Retinal pigment epithelial cell (primary cell): ENCODE data around the gene PTPRN2.

Source experiments
- DNase-seq: peaks from one replicate; pipeline ENCODE4 v3.0.0-alpha.2; 2010; ENCODE audit warnings: low read depth
- H3K4me3 ChIP-seq: 2 replicates; pipeline ENCODE4 v1.5.1; 2011; ENCODE audit warnings: mild to moderate bottlenecking, low read length, control low read depth, moderate library complexity
- TF ChIP-seq, protein P1 (sequence below): conservative IDR thresholded peaks from 2 replicates; pipeline ENCODE4 v1.5.1; 2011; ENCODE audit warnings: low read depth, low read length, control low read depth, inconsistent platforms

Gene PTPRN2

GRCh38 chr7:158396982-158397862 lies 190.4 kb downstream of the PTPRN2 start:
- no peak for DNase-seq
- TF ChIP-seq, protein P1, sequence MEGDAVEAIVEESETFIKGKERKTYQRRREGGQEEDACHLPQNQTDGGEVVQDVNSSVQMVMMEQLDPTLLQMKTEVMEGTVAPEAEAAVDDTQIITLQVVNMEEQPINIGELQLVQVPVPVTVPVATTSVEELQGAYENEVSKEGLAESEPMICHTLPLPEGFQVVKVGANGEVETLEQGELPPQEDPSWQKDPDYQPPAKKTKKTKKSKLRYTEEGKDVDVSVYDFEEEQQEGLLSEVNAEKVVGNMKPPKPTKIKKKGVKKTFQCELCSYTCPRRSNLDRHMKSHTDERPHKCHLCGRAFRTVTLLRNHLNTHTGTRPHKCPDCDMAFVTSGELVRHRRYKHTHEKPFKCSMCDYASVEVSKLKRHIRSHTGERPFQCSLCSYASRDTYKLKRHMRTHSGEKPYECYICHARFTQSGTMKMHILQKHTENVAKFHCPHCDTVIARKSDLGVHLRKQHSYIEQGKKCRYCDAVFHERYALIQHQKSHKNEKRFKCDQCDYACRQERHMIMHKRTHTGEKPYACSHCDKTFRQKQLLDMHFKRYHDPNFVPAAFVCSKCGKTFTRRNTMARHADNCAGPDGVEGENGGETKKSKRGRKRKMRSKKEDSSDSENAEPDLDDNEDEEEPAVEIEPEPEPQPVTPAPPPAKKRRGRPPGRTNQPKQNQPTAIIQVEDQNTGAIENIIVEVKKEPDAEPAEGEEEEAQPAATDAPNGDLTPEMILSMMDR, result no peak
- H3K4me3 ChIP-seq, result no peak overlapping the region

- no peak for DNase-seq
- TF ChIP-seq, protein P1, result no peak
- no peak overlapping the region for H3K4me3 ChIP-seq
These were observed 191.2 kb downstream of the PTPRN2 start for GRCh38 chr7:158396301-158396905.

DNA sequence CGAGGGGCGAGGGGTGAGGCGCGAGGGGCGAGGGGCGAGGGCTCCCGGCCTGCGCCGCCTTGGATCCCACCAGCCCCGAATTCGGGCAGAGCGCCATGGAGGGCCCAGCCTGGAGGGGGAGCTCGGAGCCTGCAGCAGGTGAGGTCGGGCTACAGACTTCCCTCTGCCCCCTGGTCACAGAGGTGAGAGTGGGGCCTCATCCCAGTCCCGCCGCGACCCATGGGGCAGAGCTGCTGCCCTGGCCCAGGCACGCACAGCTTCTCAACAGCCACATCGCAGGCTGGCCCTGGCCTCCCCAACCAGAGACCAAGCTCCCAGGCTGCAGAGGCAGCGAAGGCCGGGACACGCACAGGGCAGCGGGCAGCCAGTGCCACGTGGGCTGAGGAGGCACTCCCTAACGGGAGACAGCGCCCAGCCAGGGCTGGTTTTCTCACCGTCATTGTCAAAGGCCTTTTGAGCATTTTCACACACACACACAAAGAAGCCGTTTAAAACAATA lies 191.8 kb downstream of the PTPRN2 start:
- DNase-seq, result no peak
- H3K4me3 ChIP-seq, result no peak overlapping the region
- TF ChIP-seq, protein P1, result no peak

DNA sequence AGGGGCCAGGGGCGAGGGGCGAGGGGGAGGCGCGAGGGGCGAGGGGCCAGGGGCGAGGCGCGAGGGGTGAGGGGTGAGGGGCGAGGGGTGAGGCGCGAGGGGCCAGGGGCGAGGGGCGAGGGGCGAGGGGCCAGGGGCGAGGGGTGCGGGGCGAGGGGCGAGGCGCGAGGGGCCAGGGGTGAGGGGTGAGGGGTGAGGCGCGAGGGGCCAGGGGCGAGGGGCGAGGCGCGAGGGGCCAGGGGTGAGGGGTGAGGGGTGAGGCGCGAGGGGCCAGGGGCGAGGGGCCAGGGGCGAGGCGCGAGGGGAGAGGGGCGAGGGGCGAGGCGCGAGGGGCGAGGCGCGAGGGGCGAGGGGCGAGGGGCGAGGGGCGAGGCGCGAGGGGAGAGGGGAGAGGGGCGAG lies 192.3 kb downstream of the PTPRN2 start:
- H3K4me3 ChIP-seq, result no peak overlapping the region
- TF ChIP-seq, protein P1, result no peak
- DNase-seq, result no peak

DNA sequence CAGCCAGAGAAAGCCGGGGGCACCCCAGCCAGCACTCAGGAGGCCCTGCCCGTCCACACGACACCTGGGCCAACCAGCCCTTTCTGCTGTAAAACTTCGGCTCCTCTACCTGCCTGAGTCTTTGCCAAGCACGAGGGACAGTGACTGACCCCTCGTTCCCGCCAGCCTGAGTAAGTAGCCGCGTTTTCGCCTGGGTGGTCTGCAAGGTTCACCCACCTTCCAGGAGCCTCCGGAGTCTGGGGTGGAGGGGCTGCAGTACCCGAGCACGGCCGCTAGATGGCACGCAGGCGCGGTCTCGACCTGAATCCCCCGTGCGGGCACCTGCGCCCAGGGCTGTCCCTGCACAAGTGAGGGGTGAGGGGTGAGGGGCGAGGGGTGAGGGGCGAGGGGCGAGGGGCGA lies 192.7 kb downstream of the PTPRN2 start:
- no peak for DNase-seq
- TF ChIP-seq, protein P1, result peak; percentile 25

GRCh38 chr7:158393926-158394625 lies 193.5 kb downstream of the PTPRN2 start:
- TF ChIP-seq, protein P1, result no peak
- H3K4me3 ChIP-seq, result no peak overlapping the region
- no peak for DNase-seq

More for the DNA sequence above, 192.7 kb downstream of the PTPRN2 start:
- H3K4me3 ChIP-seq, result no peak overlapping the region
